ENCODE measurements around the gene PPY.

The PPY gene

DNA sequence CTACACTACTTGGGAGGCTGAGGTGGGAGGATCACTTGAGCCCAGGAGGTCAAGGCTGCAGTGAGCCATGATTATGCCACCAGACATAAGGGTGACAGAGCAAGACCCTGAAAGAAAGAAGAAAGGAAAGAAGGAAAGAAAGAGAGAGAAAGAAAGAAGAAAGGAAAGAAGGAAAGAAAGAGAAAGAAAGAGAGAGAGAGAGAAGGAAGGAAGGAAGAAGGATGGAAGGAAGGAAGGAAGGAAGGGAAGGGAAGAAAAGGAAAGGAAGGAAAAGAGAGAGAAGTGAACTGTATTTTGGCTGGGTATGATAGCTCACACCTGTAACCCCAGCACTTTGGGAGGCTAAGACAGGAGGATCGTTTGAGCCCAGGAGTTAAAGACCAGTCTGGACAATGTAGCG is 35.8 kb upstream of the PPY start:
- Histone ChIP-seq H3K79me2 (ENCODE audit: insufficient read depth, low read length) (no peaks in the 10 kb centered on the region), H3K27me3 (ENCODE audit: insufficient read depth, low read length, poor library complexity, severe bottlenecking) (no peaks in the 10 kb centered on the region), H2AFZ (ENCODE audit: low read length) (no peak overlapping the region), H3K36me3 (ENCODE audit: insufficient read depth, low read length) (no peaks in the 10 kb centered on the region), H4K20me1 (ENCODE audit: insufficient read depth, low read length, poor library complexity, severe bottlenecking) (no peaks in the 10 kb centered on the region), H3K9me2 (replicated peaks; ENCODE audit: low read depth, low read length) (no peaks in the 10 kb centered on the region), H3F3A (ENCODE audit: low read depth) (no peaks in the 10 kb centered on the region), H3K4me3 (ENCODE audit: low read length, poor library complexity, severe bottlenecking) (no peak overlapping the region), H3K4me1 (ENCODE audit: insufficient read depth, low read length, poor library complexity, severe bottlenecking) (no peaks in the 10 kb centered on the region), H3K4me2 (ENCODE audit: low read depth, low read length, poor library complexity, severe bottlenecking) (no peak overlapping the region), H3K9me3 (ENCODE audit: insufficient read depth, low read depth, low read length) (no peaks in the 10 kb centered on the region), H3K9ac (ENCODE audit: low read depth, low read length, poor library complexity, severe bottlenecking) (no peak overlapping the region)
- TF ChIP-seq EZH2phosphoT487 (IDR thresholded peaks at IDR 0.05; ENCODE audit: borderline replicate concordance), result no peak
- TF ChIP-seq, protein P1, sequence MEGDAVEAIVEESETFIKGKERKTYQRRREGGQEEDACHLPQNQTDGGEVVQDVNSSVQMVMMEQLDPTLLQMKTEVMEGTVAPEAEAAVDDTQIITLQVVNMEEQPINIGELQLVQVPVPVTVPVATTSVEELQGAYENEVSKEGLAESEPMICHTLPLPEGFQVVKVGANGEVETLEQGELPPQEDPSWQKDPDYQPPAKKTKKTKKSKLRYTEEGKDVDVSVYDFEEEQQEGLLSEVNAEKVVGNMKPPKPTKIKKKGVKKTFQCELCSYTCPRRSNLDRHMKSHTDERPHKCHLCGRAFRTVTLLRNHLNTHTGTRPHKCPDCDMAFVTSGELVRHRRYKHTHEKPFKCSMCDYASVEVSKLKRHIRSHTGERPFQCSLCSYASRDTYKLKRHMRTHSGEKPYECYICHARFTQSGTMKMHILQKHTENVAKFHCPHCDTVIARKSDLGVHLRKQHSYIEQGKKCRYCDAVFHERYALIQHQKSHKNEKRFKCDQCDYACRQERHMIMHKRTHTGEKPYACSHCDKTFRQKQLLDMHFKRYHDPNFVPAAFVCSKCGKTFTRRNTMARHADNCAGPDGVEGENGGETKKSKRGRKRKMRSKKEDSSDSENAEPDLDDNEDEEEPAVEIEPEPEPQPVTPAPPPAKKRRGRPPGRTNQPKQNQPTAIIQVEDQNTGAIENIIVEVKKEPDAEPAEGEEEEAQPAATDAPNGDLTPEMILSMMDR (conservative IDR thresholded peaks at IDR 0.05; ENCODE audit: low read length), result no peak

DNA sequence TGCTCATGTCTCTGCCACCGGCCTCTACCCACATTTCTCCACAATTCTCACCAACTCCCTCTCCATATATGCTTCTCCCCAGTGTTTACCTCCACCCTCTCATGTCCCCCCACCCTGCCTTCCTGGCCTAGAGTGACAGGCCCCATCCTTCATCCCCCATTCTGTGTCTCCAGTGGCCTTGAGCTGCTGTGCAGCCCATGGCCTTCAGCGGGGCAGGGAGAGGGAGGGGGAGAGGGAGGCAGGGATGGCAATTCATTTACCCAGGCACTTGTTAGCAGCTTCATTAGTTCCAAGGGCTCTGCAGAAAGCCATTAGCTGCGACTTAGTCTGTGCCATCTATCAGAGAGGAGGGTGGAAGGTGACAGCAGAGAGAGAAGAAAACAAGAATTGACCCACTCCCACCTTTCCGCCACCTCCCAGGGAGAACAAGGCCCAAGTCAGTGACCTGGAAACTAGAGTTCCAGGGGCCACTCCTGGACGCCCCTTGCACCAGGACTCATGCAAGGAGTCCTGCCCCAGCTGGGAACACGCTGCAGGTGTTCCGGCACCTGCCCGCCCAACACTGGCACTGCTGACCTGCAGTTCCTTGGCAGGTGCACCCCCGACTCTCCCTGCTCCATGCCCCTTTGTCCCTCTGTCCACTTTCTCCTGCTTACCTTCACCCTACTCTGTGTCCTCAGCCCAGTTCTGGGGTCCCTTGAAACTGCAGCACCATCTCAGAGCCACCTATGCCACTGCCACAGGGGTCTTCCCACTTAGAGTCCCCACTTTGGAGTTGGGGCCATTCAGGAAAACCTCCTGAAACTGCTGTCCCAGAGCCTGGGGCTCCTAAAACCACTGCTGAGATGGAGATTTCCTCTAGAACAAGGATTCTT is 34.9 kb upstream of the PPY start:
- Histone ChIP-seq H2AFZ (ENCODE audit: low read length) (no peak overlapping the region), H4K20me1 (ENCODE audit: insufficient read depth, low read length, poor library complexity, severe bottlenecking) (no peaks in the 10 kb centered on the region), H3K36me3 (ENCODE audit: insufficient read depth, low read length) (no peaks in the 10 kb centered on the region), H3K9me3 (ENCODE audit: insufficient read depth, low read depth, low read length) (no peaks in the 10 kb centered on the region), H3K4me2 (ENCODE audit: low read depth, low read length, poor library complexity, severe bottlenecking) (no peak overlapping the region), H3K4me1 (ENCODE audit: insufficient read depth, low read length, poor library complexity, severe bottlenecking) (no peaks in the 10 kb centered on the region), H3K79me2 (ENCODE audit: insufficient read depth, low read length) (no peaks in the 10 kb centered on the region), H3K9ac (ENCODE audit: low read depth, low read length, poor library complexity, severe bottlenecking) (no peak overlapping the region), H3F3A (ENCODE audit: low read depth) (no peaks in the 10 kb centered on the region), H3K4me3 (ENCODE audit: low read length, poor library complexity, severe bottlenecking) (no peak overlapping the region), H3K27me3 (ENCODE audit: insufficient read depth, low read length, poor library complexity, severe bottlenecking) (no peaks in the 10 kb centered on the region), H3K9me2 (replicated peaks; ENCODE audit: low read depth, low read length) (no peaks in the 10 kb centered on the region)
- TF ChIP-seq, protein P1 (conservative IDR thresholded peaks at IDR 0.05; ENCODE audit: low read length), result no peak
- TF ChIP-seq EZH2phosphoT487 (IDR thresholded peaks at IDR 0.05; ENCODE audit: borderline replicate concordance), result no peak

DNA sequence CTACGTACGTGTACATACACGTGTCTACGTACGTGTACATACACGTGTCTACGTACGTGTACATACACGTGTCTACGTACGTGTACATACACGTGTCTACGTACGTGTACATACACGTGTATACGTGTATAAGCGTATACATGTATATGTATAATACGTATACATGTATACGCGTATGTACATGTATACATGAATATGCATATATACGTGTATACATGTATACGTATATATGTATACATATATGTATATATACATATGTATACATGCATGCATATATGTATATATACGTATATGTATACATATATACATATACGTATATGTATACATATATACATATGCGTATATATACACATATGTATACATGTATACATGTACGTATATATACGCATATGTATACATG is 33.6 kb upstream of the PPY start:
- no peak overlapping the region for H3K9ac ChIP-seq (ENCODE audit: low read depth, low read length, poor library complexity, severe bottlenecking)
- TF ChIP-seq, protein P1 (conservative IDR thresholded peaks at IDR 0.05; ENCODE audit: low read length), result no peak

More for the DNA sequence above, 33.6 kb upstream of the PPY start:
- no peaks in the 10 kb centered on the region for H3K36me3 ChIP-seq (ENCODE audit: insufficient read depth, low read length)
- no peaks in the 10 kb centered on the region for H3K9me3 ChIP-seq (ENCODE audit: insufficient read depth, low read depth, low read length)
- H3K4me1 ChIP-seq (ENCODE audit: insufficient read depth, low read length, poor library complexity, severe bottlenecking), result no peaks in the 10 kb centered on the region
- H4K20me1 ChIP-seq (ENCODE audit: insufficient read depth, low read length, poor library complexity, severe bottlenecking), result no peaks in the 10 kb centered on the region
- H3K27me3 ChIP-seq (ENCODE audit: insufficient read depth, low read length, poor library complexity, severe bottlenecking), result no peaks in the 10 kb centered on the region
- no peaks in the 10 kb centered on the region for H3K79me2 ChIP-seq (ENCODE audit: insufficient read depth, low read length)
- no peak overlapping the region for H2AFZ ChIP-seq (ENCODE audit: low read length)
- no peak overlapping the region for H3K4me2 ChIP-seq (ENCODE audit: low read depth, low read length, poor library complexity, severe bottlenecking)
- H3K4me3 ChIP-seq (ENCODE audit: low read length, poor library complexity, severe bottlenecking), result no peak overlapping the region
- H3F3A ChIP-seq (ENCODE audit: low read depth), result no peaks in the 10 kb centered on the region
- no peaks in the 10 kb centered on the region for H3K9me2 ChIP-seq (replicated peaks; ENCODE audit: low read depth, low read length)
